HG03060 (cell line): ENCODE results near the gene HES5.
A peak's percentile ranks its signal among the peaks of the same experiment; 100 is the strongest.
"Not testable (repeated sequence)": the region's sequence is repeated elsewhere in the genome, so short reads cannot be mapped to it uniquely, and the experiment has no call there.

Experiments
- ATAC-seq: cut with Tn5 transposase; IDR thresholded peaks from one replicate; pipeline ENCODE4 v1.9.1; 2021; ENCODE audit warnings: low read depth, moderate number of reproducible peaks; ENCODE audit not compliant: unreplicated experiment

Gene HES5

GRCh38 chr1:2529784-2530512 lies at the start of gene HES5:
HES5 (minus strand) TSS chr1:2530263; CDS start chr1:2530164, 99 bp downstream.
- ATAC-seq: no peak

- ATAC-seq: no peak
These were observed 48.7 kb upstream of the HES5 start for GRCh38 chr1:2578758-2579118.

- peak; percentile 18 for ATAC-seq
These were observed 47.6 kb upstream of the HES5 start for GRCh38 chr1:2577565-2578075.

- ATAC-seq: no peak
These were observed 46.0 kb upstream of the HES5 start for GRCh38 chr1:2575801-2576663.

- no peak for ATAC-seq
These were observed 44.3 kb upstream of the HES5 start for GRCh38 chr1:2574350-2574749.

- no peak for ATAC-seq
These were observed 43.3 kb upstream of the HES5 start for GRCh38 chr1:2573250-2573920.

GRCh38 chr1:2571348-2571747 lies 41.3 kb upstream of the HES5 start:
- no peak for ATAC-seq

GRCh38 chr1:2570332-2570731 lies 40.3 kb upstream of the HES5 start:
- ATAC-seq: no peak

- ATAC-seq: not testable (repeated sequence)
These were observed 39.6 kb upstream of the HES5 start for GRCh38 chr1:2569703-2570102.

- no peak for ATAC-seq
These were observed 39.0 kb upstream of the HES5 start for GRCh38 chr1:2569060-2569459.

GRCh38 chr1:2568187-2568816 lies 38.2 kb upstream of the HES5 start:
- not testable (repeated sequence) for ATAC-seq

- ATAC-seq: no peak
These were observed 37.1 kb upstream of the HES5 start for GRCh38 chr1:2567083-2567679.

GRCh38 chr1:2566101-2567045 lies 36.3 kb upstream of the HES5 start:
- no peak for ATAC-seq

GRCh38 chr1:2564815-2565374 lies 34.8 kb upstream of the HES5 start:
- no peak for ATAC-seq

- ATAC-seq: no peak
These were observed 34.1 kb upstream of the HES5 start for GRCh38 chr1:2564006-2564814.

- no peak for ATAC-seq
These were observed 33.1 kb upstream of the HES5 start for GRCh38 chr1:2563205-2563604.

- ATAC-seq: no peak
These were observed 32.1 kb upstream of the HES5 start for GRCh38 chr1:2561898-2562895.
